HEK293 (cell line): Measurements from ENCODE around the gene TNS3.

Experiments
- CTCF ChIP-seq: fragments of 450-650 bp; formaldehyde crosslinking; IDR thresholded peaks from 2 replicates; pipeline ENCODE4 v1.5.1; 2016; ENCODE audit warnings: missing biosample characterization, missing genetic modification characterization
- ZFP41 ChIP-seq: fragments of 450-650 bp; formaldehyde crosslinking; IDR thresholded peaks from 2 replicates; pipeline ENCODE4 v1.5.1; 2016; ENCODE audit warnings: missing biosample characterization, missing genetic modification characterization, borderline replicate concordance
- ZNF133 ChIP-seq: fragments of 450-650 bp; formaldehyde crosslinking; IDR thresholded peaks from 2 replicates; pipeline ENCODE4 v1.5.1; 2016; ENCODE audit warnings: missing biosample characterization, missing genetic modification characterization
- ZNF274 ChIP-seq, 2 experiments: fragments of 200-500 bp in 1 of 2; fragments of 450-650 bp in 1 of 2; sonication (Bioruptor generic) in 1 of 2; formaldehyde crosslinking in 1 of 2; IDR thresholded peaks; 2 replicates each; pipeline versions ENCODE4 v1.5.1 to v1.6.1; 2014 to 2016; ENCODE audit warnings: borderline replicate concordance in 1 of 2, inconsistent platforms in 1 of 2, low read length in 1 of 2, missing biosample characterization in 1 of 2, missing genetic modification characterization in 1 of 2
- ZNF394 ChIP-seq: fragments of 450-650 bp; formaldehyde crosslinking; IDR thresholded peaks from 2 replicates; pipeline ENCODE4 v1.5.1; 2016; ENCODE audit warnings: missing biosample characterization, missing genetic modification characterization, mild to moderate bottlenecking, moderate library complexity, borderline replicate concordance
- ZXDB ChIP-seq: fragments of 450-650 bp; formaldehyde crosslinking; IDR thresholded peaks from 2 replicates; pipeline ENCODE4 v1.5.1; 2016; ENCODE audit warnings: missing biosample characterization, missing genetic modification characterization

- TF ChIP-seq ZXDB (tag by site-specific recombination), result no peak
- no peak for TF ChIP-seq ZNF394 (tag by site-specific recombination)
- no peak for TF ChIP-seq CTCF (tag by site-specific recombination)
- TF ChIP-seq ZNF274 (IDR thresholded peaks at IDR 0.05; ENCODE audit: low read length), result no peak
- no peak for TF ChIP-seq ZNF274 (tag by site-specific recombination; IDR thresholded peaks at IDR 0.05; ENCODE audit: borderline replicate concordance)
- TF ChIP-seq ZNF133, result no peak
- no peak for TF ChIP-seq ZFP41 (tag by site-specific recombination)
Observed at GRCh38 chr7:47338026-47338425, 243.9 kb downstream of the TNS3 start.
